Caco-2 (cell line): ENCODE data around the gene DGKI. TPM values are rescaled to one million over a fixed set of nuclear protein-coding genes. Genes with fewer than 3 reads are reported as not detected.

Source experiments
- BruUV-seq: library from RNA; stranded (reverse); fragments of 400-500 nt; replicated peaks from 2 replicates; lab custom pipeline; 2021; lab: Mats Ljungman, UMichigan
- CTCF ChIA-PET: fragments of 300-600 bp; sonication (Branson Sonifier 250); formaldehyde crosslinking; loops from one replicate; lab custom pipeline; 2022; ENCODE audit warnings: antibody characterized with exemption; lab: Charles Lee
- POLR2A ChIA-PET: fragments of 300-600 bp; sonication (Branson Sonifier 250); formaldehyde crosslinking; loops from one replicate; lab custom pipeline; 2022; ENCODE audit warnings: antibody characterized with exemption; lab: Charles Lee
- DNase-seq, 2 experiments: peaks; one replicate each; pipeline versions ENCODE4 v3.0.0 to v3.0.0-alpha.2; 2020 to 2022
- H3K27me3 ChIP-seq: replicated peaks from 2 replicates; pipeline ENCODE4 v1.6.0; 2011; ENCODE audit warnings: low read length; ENCODE audit not compliant: control insufficient read depth, insufficient read depth
- H3K36me3 ChIP-seq: 2 replicates; pipeline ENCODE4 v1.5.1; 2011; ENCODE audit warnings: low read length; ENCODE audit not compliant: control insufficient read depth, insufficient read depth
- H3K4me1 ChIP-seq: fragments of 250-450 bp; sonication (Bioruptor Pico); 2 replicates; pipeline ENCODE4 v1.5.1; 2020; ENCODE audit warnings: mild to moderate bottlenecking
- H3K4me3 ChIP-seq: 2 replicates; pipeline ENCODE4 v1.5.1; 2011; ENCODE audit warnings: low read depth, mild to moderate bottlenecking, control low read depth, low read length
- H3K9me3 ChIP-seq: fragments of 250-450 bp; sonication (Bioruptor Pico); 2 replicates; pipeline ENCODE4 v1.5.1; 2020; ENCODE audit warnings: mild to moderate bottlenecking, moderate library complexity
- H3K27ac Mint-ChIP-seq: one replicate; pipeline ENCODE4 v1.8.0; 2022; ENCODE audit warnings: mixed read lengths; ENCODE audit not compliant: unreplicated experiment
- H3K27me3 Mint-ChIP-seq: one replicate; pipeline ENCODE4 v1.8.0; 2022; ENCODE audit warnings: mixed read lengths; ENCODE audit not compliant: insufficient read depth, unreplicated experiment
- H3K36me3 Mint-ChIP-seq: one replicate; pipeline ENCODE4 v1.8.0; 2022; ENCODE audit warnings: mild to moderate bottlenecking, mixed read lengths; ENCODE audit not compliant: insufficient read depth, unreplicated experiment
- H3K4me1 Mint-ChIP-seq: one replicate; pipeline ENCODE4 v1.8.0; 2022; ENCODE audit warnings: low read depth, mixed read lengths; ENCODE audit not compliant: unreplicated experiment
- H3K4me3 Mint-ChIP-seq: one replicate; pipeline ENCODE4 v1.8.0; 2022; ENCODE audit warnings: mild to moderate bottlenecking, moderate library complexity, mixed read lengths; ENCODE audit not compliant: unreplicated experiment
- H3K9me3 Mint-ChIP-seq: one replicate; pipeline ENCODE4 v1.8.0; 2022; ENCODE audit warnings: mixed read lengths; ENCODE audit not compliant: unreplicated experiment
- CTCF ChIP-seq, 2 experiments: fragments of 200-600 bp in 1 of 2; IDR thresholded peaks; 1 replicate in 1 of 2; 2 replicates in 1 of 2; pipeline versions ENCODE4 v1.5.1 to v1.8.0; 2011 to 2022; ENCODE audit warnings: antibody characterized with exemption in 1 of 2, control low read depth in 1 of 2, inconsistent platforms in 1 of 2, low read depth in 1 of 2, low read length in 1 of 2, mild to moderate bottlenecking in 1 of 2, moderate library complexity in 1 of 2; ENCODE audit not compliant: insufficient read depth in 1 of 2, severe bottlenecking in 1 of 2, unreplicated experiment in 1 of 2
- intact Hi-C: fragments of 100-400 bp; cut with micrococcal nuclease; formaldehyde crosslinking; loops from one replicate; pipeline ENCODE4 v1.10.0; 2022; ENCODE audit not compliant: unreplicated experiment
- total RNA-seq: library from RNA; stranded (reverse); gene quantifications from 2 replicates; pipeline ENCODE4 v1.2.3, GENCODE V29; 2022

Gene DGKI
- total RNA-seq, 1 experiment from 2014 or later, result 0.84 TPM

- H3K27ac Mint-ChIP-seq, result no peak overlapping the region
- ChIA-PET CTCF (no interaction called here), POLR2A (no interaction called here)
- no peak for DNase-seq
- no peaks in the 10 kb centered on the region for H3K9me3 Mint-ChIP-seq
- H3K36me3 Mint-ChIP-seq, result no peaks in the 10 kb centered on the region
- no peaks in the 10 kb centered on the region for H3K4me1 Mint-ChIP-seq
- Histone ChIP-seq H3K9me3 (no peaks in the 10 kb centered on the region), H3K36me3 (no peaks in the 10 kb centered on the region), H3K4me1 (no peaks in the 10 kb centered on the region), H3K27me3 (no peaks in the 10 kb centered on the region), H3K4me3 (no peak overlapping the region)
- H3K4me3 Mint-ChIP-seq, result no peak overlapping the region
- no peak for TF ChIP-seq CTCF (IDR thresholded peaks at IDR 0.05; ENCODE audit: insufficient read depth in 1 of 2, low read depth in 1 of 2, low read length in 1 of 2, severe bottlenecking in 1 of 2, unreplicated experiment in 1 of 2)
- H3K27me3 Mint-ChIP-seq, result peaks cover 3% of the 10 kb centered on the region
- intact Hi-C loops, result no loop called here
- BruUV-seq, result no TSS peak
These were observed 369.8 kb downstream of the DGKI start for GRCh38 chr7:137476937-137477336.

- POLR2A ChIA-PET, result no interaction called here
- no peak for DNase-seq
These were observed 370.8 kb downstream of the DGKI start for GRCh38 chr7:137475966-137476365.

GRCh38 chr7:137474540-137475026 lies 372.2 kb downstream of the DGKI start:
- no TSS peak for BruUV-seq
- Mint-ChIP-seq H3K36me3 (no peaks in the 10 kb centered on the region), H3K27me3 (peaks cover 3% of the 10 kb centered on the region), H3K9me3 (no peaks in the 10 kb centered on the region), H3K27ac (no peak overlapping the region), H3K4me1 (no peaks in the 10 kb centered on the region), H3K4me3 (no peak overlapping the region)
- Histone ChIP-seq H3K4me1 (no peaks in the 10 kb centered on the region), H3K36me3 (no peaks in the 10 kb centered on the region), H3K27me3 (no peaks in the 10 kb centered on the region), H3K9me3 (no peaks in the 10 kb centered on the region), H3K4me3 (no peak overlapping the region)
- ChIA-PET CTCF (no interaction called here), POLR2A (no interaction called here)
- DNase-seq, result no peak
- intact Hi-C loops, result no loop called here
- no peak for TF ChIP-seq CTCF (IDR thresholded peaks at IDR 0.05; ENCODE audit: insufficient read depth in 1 of 2, low read depth in 1 of 2, low read length in 1 of 2, severe bottlenecking in 1 of 2, unreplicated experiment in 1 of 2)

More at GRCh38 chr7:137475966-137476365, 370.8 kb downstream of the DGKI start:
- H3K27me3 ChIP-seq, result no peaks in the 10 kb centered on the region
- Mint-ChIP-seq H3K27ac (no peak overlapping the region), H3K4me3 (no peak overlapping the region), H3K36me3 (no peaks in the 10 kb centered on the region), H3K9me3 (no peaks in the 10 kb centered on the region), H3K27me3 (peaks cover 3% of the 10 kb centered on the region), H3K4me1 (no peaks in the 10 kb centered on the region)
- CTCF ChIA-PET, result no interaction called here
- TF ChIP-seq CTCF (IDR thresholded peaks at IDR 0.05; ENCODE audit: insufficient read depth in 1 of 2, low read depth in 1 of 2, low read length in 1 of 2, severe bottlenecking in 1 of 2, unreplicated experiment in 1 of 2), result no peak
- H3K9me3 ChIP-seq, result no peaks in the 10 kb centered on the region
- intact Hi-C loops, result no loop called here
- no peaks in the 10 kb centered on the region for H3K4me1 ChIP-seq
- H3K4me3 ChIP-seq, result no peak overlapping the region
- no TSS peak for BruUV-seq
- H3K36me3 ChIP-seq, result no peaks in the 10 kb centered on the region
